PC-9 (cell line): ENCODE data around the gene NELL2. TPM values are rescaled to one million over a fixed set of nuclear protein-coding genes. Genes with fewer than 3 reads are reported as not detected.

Experiments used
- BruUV-seq: library from RNA; stranded (reverse); fragments of 400-500 nt; replicated peaks from 2 replicates; lab custom pipeline; 2021; lab: Mats Ljungman, UMichigan
- CTCF ChIA-PET: fragments of 300-600 bp; sonication (Branson Sonifier 250); formaldehyde crosslinking; loops from one replicate; lab custom pipeline; 2022; ENCODE audit warnings: antibody characterized with exemption; lab: Charles Lee
- POLR2A ChIA-PET: fragments of 300-600 bp; sonication (Branson Sonifier 250); formaldehyde crosslinking; loops from one replicate; lab custom pipeline; 2022; ENCODE audit warnings: antibody characterized with exemption; ENCODE audit not compliant: unreplicated experiment; lab: Charles Lee
- DNase-seq, 2 experiments: peaks; one replicate each; pipeline versions ENCODE4 v3.0.0 to v3.0.0-alpha.2; 2015 to 2022; ENCODE audit warnings: mixed read lengths in 1 of 2
- H2AFZ ChIP-seq: fragments of 200-600 bp; sonication (generic); 2 replicates; pipeline ENCODE4 v1.8.1; 2017; ENCODE audit warnings: antibody characterized with exemption
- H3F3A ChIP-seq: fragments of 200-600 bp; sonication (generic); 2 replicates; pipeline ENCODE4 v1.8.1; 2017; ENCODE audit warnings: antibody characterized with exemption, mild to moderate bottlenecking, low read depth; ENCODE audit not compliant: insufficient read depth
- H3K27ac ChIP-seq: fragments of 200-600 bp; sonication (generic); 2 replicates; pipeline ENCODE4 v1.6.1; 2016; ENCODE audit warnings: mixed run types
- H3K27me3 ChIP-seq: fragments of 200-600 bp; sonication (generic); 2 replicates; pipeline ENCODE4 v1.6.1; 2016; ENCODE audit warnings: low read depth, mixed run types; ENCODE audit not compliant: insufficient read depth
- H3K36me3 ChIP-seq: fragments of 200-600 bp; sonication (generic); 2 replicates; pipeline ENCODE4 v1.6.1; 2016; ENCODE audit warnings: low read depth, mixed run types
- H3K4me1 ChIP-seq: fragments of 200-600 bp; sonication (generic); replicated peaks from 2 replicates; pipeline ENCODE4 v1.6.1; 2016; ENCODE audit warnings: mixed run types; ENCODE audit not compliant: insufficient read depth
- H3K4me2 ChIP-seq: fragments of 200-600 bp; sonication (generic); 2 replicates; pipeline ENCODE4 v1.6.1; 2017; ENCODE audit warnings: mixed run types
- H3K4me3 ChIP-seq: fragments of 200-600 bp; sonication (generic); 2 replicates; pipeline ENCODE4 v1.6.1; 2016; ENCODE audit warnings: mixed run types
- H3K79me2 ChIP-seq: fragments of 200-600 bp; sonication (generic); 2 replicates; pipeline ENCODE4 v1.6.1; 2017; ENCODE audit warnings: low read depth, mixed run types
- H3K9me2 ChIP-seq: fragments of 200-600 bp; sonication (generic); 2 replicates; pipeline ENCODE4 v1.8.1; 2017; ENCODE audit warnings: mild to moderate bottlenecking; ENCODE audit not compliant: insufficient read depth
- H3K9me3 ChIP-seq: fragments of 200-600 bp; sonication (generic); 2 replicates; pipeline ENCODE4 v1.8.1; 2016; ENCODE audit warnings: low read depth; ENCODE audit not compliant: insufficient read depth
- H4K20me1 ChIP-seq: fragments of 200-600 bp; sonication (generic); 2 replicates; pipeline ENCODE4 v1.8.1; 2017; ENCODE audit not compliant: insufficient read depth
- CTCF ChIP-seq: fragments of 200-600 bp; sonication (generic); conservative IDR thresholded peaks from 2 replicates; pipeline ENCODE4 v1.6.1; 2017; ENCODE audit warnings: mixed run types, antibody characterized with exemption, mild to moderate bottlenecking, moderate library complexity
- EZH2 ChIP-seq: fragments of 200-600 bp; sonication (generic); IDR thresholded peaks from 2 replicates; pipeline ENCODE4 v1.8.0; 2017; ENCODE audit warnings: antibody characterized with exemption, low read depth
- intact Hi-C: fragments of 100-400 bp; cut with micrococcal nuclease; formaldehyde crosslinking; loops from one replicate; pipeline ENCODE4 v1.10.0; 2022; ENCODE audit not compliant: unreplicated experiment
- total RNA-seq: library from RNA; stranded (reverse); gene quantifications from 2 replicates; pipeline ENCODE4 v1.2.3, GENCODE V29; 2021

NELL2 gene
- total RNA-seq, 1 experiment from 2014 or later, result 0.61 TPM

GRCh38 chr12:44709166-44709565 is 166.9 kb downstream of the NELL2 start:
- no peak overlapping the region for H3K27ac ChIP-seq
- intact Hi-C loops, result no loop called here
- H3K9me3 ChIP-seq, result no peaks in the 10 kb centered on the region
- H3F3A ChIP-seq, result no peaks in the 10 kb centered on the region
- POLR2A ChIA-PET, result no interaction called here
- H3K79me2 ChIP-seq, result no peaks in the 10 kb centered on the region
- no peaks in the 10 kb centered on the region for H3K27me3 ChIP-seq
- no TSS peak for BruUV-seq
- DNase-seq, result no peak
- no peaks in the 10 kb centered on the region; the same call in 1 of the 2 replicates for H3K9me2 ChIP-seq
- no peak overlapping the region for H3K4me3 ChIP-seq
- H3K36me3 ChIP-seq, result no peaks in the 10 kb centered on the region
- TF ChIP-seq EZH2 (no peak), CTCF (no peak)
- H2AFZ ChIP-seq, result no peak overlapping the region
- no peaks in the 10 kb centered on the region for H3K4me1 ChIP-seq
- CTCF ChIA-PET, result no interaction called here
- H4K20me1 ChIP-seq, result no peaks in the 10 kb centered on the region
- no peak overlapping the region for H3K4me2 ChIP-seq

- H3K36me3 ChIP-seq, result no peaks in the 10 kb centered on the region
- H4K20me1 ChIP-seq, result no peaks in the 10 kb centered on the region
- TF ChIP-seq CTCF (no peak), EZH2 (no peak)
- no peak overlapping the region for H3K4me3 ChIP-seq
- no peaks in the 10 kb centered on the region for H3K4me1 ChIP-seq
- ChIA-PET POLR2A (no interaction called here), CTCF (no interaction called here)
- H3K4me2 ChIP-seq, result no peak overlapping the region
- H3K9me2 ChIP-seq, result no peaks in the 10 kb centered on the region; the same call in 1 of the 2 replicates
- DNase-seq, result no peak
- H2AFZ ChIP-seq, result no peak overlapping the region
- no peaks in the 10 kb centered on the region for H3K9me3 ChIP-seq
- H3K27ac ChIP-seq, result no peak overlapping the region
- intact Hi-C loops, result no loop called here
- BruUV-seq, result no TSS peak
- no peaks in the 10 kb centered on the region for H3K79me2 ChIP-seq
- H3F3A ChIP-seq, result no peaks in the 10 kb centered on the region
- no peaks in the 10 kb centered on the region for H3K27me3 ChIP-seq
Observed at GRCh38 chr12:44708218-44708617, 167.9 kb downstream of the NELL2 start.

GRCh38 chr12:44703182-44703910 is 172.8 kb downstream of the NELL2 start:
- Histone ChIP-seq H4K20me1 (no peaks in the 10 kb centered on the region), H3K9me2 (no peaks in the 10 kb centered on the region; the same call in 1 of the 2 replicates), H3F3A (no peaks in the 10 kb centered on the region), H3K4me1 (no peaks in the 10 kb centered on the region), H3K9me3 (no peaks in the 10 kb centered on the region), H3K36me3 (no peaks in the 10 kb centered on the region), H3K4me3 (no peak overlapping the region), H3K27ac (no peak overlapping the region), H3K79me2 (no peaks in the 10 kb centered on the region), H2AFZ (no peak overlapping the region), H3K4me2 (no peak overlapping the region), H3K27me3 (no peaks in the 10 kb centered on the region)
- POLR2A ChIA-PET, result no interaction called here
- intact Hi-C loops, result no loop called here
- CTCF ChIA-PET, result no interaction called here
- DNase-seq, result no peak
- BruUV-seq, result no TSS peak
- TF ChIP-seq EZH2 (no peak), CTCF (no peak)
